ENCODE results near the gene NTRK1.
"Not testable (repeated sequence)": the region's sequence is repeated elsewhere in the genome, so short reads cannot be mapped to it uniquely, and the experiment has no call there.

Gene NTRK1

DNA sequence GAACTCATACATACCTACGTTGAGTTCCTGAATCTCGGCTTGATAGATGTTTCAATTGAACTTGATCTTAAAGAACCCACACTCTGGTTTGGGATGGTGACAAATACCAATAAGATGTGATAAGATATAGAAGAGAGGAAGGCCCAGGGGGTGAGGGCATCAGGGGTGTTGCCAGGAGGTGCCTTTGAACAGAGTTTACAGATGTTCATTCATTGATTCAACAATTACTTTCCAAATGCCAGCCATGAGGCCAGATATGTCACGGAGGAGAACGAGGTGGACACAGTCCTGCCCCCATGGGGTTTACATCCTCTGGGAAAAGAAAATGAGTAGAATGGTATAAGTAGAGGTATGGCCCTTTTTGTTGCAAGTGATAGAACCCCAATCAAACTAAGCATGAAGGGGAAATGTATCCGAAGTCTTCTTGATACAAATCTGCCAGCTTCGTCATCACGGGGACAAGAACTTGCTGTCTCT, 60.4 kb downstream of the NTRK1 start:
- DNase-seq, result no peak

DNA sequence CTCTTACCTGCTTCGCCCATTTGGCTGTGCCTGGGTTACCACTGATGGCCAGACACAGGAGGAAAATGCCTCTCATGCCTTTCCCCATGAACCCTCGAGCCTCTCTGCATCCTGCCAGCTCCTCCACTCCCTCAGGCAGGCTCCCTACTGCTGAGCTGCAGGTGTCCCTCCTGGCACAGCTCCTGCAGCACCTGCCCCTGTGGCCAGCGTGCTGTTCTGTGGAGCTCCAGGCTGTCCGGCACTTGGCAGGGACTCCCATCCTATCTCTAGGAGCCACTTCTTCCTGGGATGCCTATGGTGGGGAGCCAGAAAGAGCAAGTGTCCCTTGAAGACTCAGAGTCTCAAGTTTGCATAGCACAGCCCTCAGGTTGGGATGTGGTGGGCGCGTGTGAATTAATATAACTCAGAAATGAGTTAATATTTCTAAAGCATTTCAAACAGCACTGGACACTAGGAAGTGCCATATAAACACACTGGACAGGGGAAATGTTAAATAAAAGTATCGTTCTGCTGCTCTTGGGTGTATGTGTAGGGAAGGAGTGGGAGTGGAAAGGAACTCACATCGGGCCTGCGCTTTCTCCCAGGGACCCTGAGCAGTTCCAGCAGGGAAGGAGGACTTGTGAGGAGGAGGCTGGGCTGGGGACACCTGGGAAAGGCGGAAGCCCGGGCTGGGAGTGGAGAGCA, 62.5 kb downstream of the NTRK1 start:
- no peak for DNase-seq

DNA sequence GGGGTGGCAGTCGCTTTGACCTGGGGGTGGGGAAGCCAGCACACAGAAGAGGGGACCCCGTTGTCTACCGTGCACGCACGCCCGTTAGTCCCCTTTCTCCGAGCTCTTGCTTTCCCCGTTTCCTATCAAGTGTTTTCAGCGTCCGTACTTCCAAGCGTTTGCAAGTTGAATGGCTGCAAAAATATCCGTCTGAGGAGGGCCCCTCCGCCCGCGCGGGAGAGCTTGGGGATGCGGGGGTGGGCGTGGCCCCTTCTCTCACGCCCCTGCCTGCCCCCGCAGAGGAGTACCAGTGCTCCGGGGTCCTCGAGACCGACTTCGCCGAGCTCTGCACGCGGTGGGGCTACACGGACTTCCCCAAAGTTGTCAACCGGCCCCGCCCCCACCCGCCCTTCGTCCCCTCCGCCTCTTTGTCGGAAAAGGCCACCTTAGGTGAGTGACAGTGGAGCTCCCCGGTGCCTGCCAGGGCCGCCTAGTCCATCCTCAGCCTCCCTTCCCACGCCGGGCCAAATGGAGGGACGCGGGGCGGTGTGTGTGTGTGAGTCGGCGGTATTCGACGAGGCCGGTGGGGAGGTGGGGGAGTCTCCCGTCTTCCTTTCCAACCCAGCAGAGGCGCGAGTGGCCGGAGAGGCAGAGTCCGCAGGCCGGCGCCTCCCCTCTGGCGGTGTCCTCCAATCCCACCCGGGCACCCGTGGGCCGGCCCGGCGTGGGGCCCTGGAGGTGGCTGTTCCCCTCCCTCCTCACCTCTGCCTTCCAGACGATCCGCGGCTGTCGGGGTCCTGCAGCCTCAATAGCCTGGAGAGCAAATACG, 63.2 kb downstream of the NTRK1 start:
- DNase-seq, result no peak

DNA sequence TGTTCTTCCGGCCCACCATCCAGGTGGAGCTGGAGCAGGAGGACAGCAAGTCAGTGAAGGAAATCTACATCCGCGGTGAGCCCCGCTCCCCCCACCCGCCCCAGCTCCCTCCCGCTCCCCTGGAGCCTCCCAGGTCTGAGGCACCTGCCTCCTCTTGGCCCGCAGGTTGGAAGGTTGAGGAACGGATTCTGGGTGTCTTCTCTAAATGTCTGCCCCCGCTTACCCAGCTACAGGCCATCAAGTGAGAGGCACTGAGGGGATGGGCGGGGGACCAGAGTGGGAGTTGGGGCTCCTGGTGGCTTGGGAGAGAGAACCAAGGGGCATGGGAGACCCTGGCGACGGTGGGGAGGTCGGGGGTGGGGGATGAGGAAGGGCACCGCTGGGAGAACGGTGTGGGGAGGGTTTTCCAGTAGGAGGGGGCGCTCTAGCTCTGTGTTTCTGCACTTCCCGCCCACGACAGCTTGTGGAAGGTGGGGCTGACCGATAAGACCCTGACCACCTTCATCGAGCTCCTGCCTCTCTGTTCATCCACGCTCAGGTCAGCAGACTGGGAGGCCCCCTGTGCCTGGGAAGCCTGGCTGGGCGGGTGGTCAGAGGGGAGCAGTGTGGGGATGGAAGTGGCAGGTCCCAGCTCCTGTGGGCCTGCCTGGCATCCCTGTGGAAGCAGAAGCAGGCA, 64.0 kb downstream of the NTRK1 start:
- DNase-seq, result no peak

DNA sequence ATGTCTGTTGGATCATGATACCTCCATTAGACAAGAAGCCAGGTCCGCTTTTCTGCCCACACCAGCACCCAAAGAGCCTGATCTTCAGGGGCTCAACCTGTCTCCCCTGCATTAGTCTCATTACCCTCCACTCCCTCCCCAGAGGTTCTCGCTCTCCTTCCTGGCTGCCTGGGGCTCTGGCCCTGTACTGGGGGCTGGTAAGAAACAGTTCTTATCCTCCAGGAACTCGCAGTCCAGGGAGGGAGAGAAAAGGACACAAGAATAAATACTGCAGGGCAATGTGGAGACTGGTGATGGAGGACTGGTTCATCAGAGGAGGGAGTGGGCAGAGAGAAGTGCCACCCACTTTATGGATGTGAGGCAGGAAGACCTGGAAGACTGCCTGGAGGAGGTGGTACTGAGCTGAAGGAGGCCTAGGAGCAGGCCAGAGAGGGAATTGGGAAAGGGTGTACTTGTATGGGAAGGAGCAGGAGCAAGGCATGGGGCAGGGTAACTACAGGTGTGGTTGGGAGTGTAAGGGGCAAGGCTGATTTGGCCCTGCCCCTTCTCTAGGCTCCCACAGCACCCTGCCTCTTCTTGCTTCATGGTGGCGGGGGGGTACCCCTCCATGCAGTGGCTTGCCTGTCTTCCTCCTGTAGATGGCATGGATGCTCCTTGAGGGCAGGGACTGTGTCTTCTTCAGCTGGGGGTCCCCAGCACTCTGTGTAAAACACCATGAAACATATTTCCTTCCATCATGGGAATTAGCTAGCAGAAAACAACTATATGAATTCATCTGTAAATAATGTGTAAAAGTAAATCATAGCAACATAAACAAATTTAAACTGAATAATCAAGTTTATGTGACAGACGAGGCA, 64.7 kb downstream of the NTRK1 start:
- DNase-seq, result no peak

DNA sequence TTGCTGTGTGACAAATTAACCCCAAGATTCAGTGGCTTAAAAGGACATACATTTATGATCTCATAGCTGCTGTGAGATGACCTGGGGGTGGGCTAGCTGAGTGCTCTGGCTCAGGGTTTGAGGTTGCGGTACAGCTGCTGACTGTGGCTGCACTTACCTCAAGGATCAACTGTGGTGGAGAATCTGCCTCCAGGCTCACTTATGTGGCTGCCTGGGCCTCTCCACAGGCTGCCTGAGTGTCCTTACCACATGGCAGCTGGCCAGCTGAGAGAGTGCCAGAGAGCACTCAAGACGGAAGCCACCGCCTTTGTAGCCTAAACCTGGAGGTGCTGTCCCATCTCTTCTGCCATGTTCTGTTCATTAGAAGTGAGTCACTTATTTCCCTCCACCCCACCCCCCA, 65.5 kb downstream of the NTRK1 start:
- DNase-seq, result peak; percentile 67

DNA sequence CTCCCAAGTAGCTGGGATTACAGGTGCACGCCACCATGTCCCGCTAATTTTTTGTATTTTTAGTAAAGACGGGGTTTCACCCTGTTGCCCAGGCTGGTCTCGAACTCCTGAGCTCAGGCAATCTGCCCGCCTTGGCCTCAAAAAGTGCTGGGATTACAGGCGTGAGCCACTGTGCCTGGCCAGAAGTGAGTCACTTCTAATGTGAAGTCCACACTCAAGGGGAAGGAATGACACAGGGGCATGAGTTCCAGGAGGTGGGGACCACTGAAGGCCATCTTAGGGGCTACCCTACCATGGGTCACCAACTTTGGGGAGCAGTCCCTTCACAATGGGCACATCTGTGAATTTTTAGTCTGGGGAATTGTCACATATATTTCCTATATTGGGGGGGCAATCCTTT, 66.0 kb downstream of the NTRK1 start:
- DNase-seq, result not testable (repeated sequence)

DNA sequence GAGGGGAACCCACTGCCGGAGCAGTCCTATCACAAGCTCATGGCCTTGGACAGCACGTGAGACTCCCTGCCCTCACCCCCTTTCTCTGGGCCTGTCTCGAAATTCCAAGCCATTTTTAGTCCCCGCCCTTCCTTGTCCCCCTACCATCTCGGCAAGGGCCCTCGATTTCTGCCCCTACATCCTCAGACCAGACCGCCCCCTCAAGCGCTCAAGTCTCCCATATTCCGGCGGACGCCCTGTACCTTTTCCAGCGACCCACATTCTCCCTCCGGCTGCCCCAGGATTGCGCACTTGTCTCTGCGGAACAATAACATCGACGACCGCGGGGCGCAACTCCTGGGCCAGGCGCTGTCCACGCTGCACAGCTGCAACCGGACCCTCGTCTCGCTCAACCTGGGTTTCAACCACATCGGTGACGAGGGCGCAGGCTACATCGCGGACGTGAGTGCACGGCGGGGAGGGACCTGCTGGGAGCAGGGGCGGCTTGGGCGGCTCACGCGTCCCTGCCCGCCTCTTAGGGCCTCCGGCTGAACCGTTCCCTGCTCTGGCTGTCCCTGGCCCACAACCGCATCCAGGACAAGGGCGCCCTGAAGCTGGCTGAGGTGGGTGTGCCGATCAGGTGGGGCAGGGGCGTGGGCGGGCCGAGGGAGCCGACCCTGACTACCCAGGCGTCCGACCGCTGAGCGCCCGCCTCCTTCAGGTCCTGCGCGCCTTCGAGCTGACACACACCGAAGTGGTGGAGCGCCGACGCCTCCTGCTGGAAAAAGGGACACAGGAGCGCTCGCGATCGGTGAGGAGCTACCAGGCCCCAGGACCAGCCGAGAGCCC, 66.8 kb downstream of the NTRK1 start:
- DNase-seq, result peak; percentile 84

DNA sequence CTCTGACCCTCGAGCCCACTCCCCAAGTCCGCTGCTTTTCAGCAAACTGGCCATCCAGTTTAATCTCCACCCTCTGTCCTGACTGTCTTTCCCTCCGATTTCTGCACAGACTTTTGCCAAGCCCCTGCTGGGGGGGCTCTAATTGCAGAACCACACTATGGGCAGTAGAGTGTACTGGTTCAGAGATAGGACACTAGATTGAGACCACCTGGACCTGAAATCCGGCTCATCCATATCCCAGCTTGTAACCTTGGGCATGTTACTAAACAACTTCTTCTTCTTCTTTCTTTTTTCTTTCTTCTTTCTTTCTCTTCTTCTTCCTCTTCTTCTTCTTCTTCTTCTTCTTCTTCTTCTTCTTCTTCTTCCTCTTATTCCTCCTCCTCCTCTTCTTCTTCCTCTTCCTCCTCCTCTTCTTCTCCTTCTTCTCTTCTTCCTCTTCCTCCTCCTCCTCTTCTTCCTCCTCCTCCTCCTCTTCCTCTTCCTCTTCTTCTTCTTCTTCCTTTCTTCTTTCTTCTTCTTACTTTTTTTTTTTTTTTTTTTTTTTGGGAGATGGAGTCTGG, 67.5 kb downstream of the NTRK1 start:
- DNase-seq, result no peak

DNA sequence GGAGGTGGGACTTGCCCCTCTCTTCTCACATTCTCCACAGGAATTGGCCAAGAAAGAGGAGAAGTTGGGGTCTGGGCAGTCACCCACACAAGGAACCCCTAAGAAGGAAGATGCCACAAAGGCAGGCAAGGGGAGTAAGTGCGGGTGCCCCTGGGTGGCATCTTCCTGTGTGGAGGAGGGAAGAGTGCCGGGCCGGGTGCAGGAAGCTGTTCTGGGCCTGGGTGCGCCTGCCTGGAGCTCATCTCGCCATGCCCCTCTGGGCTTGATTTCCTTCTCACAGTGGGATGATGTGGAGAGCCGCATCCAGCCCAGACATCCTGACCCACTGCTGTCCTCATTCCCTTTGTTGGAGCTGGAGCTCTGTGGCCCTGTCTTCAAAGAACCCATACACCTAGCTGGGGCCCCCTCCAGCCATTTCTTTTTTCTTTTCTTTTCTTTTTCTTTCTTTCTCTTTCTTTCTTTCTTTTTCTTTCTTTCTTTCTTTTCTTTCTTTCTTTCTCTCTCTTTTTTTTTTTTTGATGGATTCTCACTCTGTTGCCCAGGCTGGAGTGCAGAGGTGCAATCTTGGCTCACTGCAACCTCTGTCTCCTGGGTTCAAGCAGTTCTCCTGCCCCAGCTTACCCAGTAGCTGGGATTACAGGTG, 69.1 kb downstream of the NTRK1 start:
- no peak for DNase-seq

DNA sequence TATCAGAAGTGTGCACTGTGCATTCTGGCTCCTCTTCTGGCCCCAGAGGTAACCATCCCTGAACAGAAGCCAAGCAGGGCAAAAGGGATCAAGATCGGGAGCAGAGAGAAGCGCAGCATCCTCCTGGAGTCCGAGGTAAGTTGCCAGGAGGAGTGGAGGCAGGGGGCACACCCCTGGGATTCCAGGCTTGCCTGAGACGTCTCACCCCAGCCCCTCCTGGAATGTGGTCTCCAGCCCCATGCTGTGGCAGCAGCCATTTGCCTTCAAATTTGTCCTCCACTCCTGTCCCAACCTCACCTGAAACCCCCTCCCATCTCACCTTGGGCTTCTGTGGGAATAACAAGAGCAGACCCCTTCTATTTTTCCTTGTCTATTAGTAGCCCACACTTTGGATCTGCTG, 69.8 kb downstream of the NTRK1 start:
- no peak for DNase-seq
